ENCODE measurements around the gene CNOT6. TPM values are rescaled to one million over a fixed set of nuclear protein-coding genes. Genes with fewer than 3 reads are reported as not detected.
A peak's percentile ranks its signal among the peaks of the same experiment; 100 is the strongest.

Gene CNOT6
- total RNA-seq, 1 donor from 2014 or later = 15.0 TPM

DNA sequence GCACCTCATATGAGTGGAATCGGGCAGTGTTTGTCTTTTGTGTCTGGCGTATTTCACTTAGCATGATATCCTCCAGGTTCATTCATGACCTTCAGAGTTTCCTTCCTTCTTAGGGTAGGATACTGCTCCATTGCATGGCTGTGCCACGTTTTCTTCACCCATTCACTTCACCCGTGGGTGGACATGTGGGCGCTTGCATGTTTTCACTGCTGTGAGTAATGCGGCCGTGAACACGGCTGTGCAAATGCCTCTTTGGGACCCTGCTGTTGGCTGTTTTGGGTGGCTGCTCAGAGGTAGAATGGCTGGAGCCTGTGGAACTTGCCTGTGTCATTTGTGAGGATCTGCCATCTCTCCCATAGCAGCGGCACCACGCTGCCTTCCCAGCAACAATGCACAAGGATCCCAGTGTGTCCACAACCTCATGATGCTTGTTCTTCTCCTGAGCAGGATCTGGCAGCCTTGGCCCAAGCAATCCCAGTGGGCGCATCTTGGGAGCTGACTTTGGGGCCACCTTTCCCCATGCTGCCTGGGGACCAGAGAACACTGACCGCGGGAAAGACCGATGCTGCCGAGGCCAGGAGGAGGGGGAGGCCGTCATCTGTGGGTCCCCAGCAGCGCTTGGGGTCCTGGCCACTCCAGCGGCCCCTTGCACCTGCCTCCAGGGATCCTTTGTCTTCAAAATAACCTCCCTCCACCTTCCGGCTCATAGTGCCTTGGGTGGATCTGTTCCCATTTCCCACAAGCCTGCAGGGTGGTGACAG lies 99.4 kb downstream of the CNOT6 start:
- no peak for DNase-seq (ENCODE audit: missing footprints)
- ATAC-seq = no peak
- intact Hi-C loops (cut with DNase I) = no loop called here

DNA sequence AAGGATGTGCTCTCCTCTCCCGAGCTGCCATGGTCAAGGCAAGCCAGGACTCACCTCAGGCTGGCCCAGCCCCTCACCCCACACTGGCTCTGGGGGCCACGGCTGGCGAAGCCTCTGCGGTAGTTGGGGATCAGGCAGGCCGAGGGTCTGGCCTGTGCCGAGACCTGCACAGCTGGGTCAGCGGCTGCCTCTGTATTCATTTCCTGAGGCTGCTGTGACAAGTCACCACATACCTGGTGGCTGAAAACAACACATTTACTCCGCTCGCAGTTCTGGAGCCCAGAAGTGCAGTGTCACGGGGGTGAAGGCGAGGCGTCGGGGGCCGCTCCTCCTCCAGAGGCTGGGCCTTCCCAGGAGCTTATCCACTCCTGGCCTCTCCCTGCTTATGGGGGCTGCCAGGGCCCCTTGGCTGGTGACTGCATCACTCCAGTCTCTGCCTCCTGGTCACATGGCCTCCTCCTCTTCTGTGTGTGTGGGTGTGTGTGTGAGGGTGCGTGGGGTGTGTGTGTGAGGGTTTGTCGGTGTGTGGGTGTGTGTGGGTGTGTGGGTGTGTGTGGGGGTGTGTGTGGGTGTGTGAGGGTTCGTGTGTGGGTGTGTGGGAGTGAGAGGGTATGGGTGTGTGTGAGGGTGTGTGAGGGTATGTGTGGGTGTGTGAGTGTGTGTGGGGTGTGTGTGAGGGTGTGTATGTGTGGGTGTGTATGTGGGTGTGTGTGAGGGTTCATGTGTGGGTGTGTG lies 100.3 kb downstream of the CNOT6 start:
- no peak for DNase-seq (ENCODE audit: missing footprints)
- ATAC-seq = no peak
- intact Hi-C loops (cut with DNase I) = no loop called here

DNA sequence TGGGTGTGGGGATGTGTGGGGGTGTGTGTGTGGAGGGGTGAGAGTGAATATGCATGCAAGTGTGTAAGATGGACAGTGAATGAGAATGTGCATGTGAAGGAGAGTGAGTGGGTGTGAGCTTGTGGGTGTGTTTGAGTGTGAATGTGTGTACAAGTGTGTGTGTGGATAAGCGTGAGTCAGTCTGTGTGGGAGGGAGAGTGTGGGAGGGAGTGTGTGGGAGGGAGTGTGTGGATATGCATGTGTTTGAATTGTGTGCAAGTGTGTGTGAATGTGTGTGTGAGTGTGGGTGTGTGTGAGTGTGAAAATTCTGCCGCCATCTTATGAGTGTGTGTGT lies 100.8 kb downstream of the CNOT6 start:
- DNase-seq (ENCODE audit: missing footprints) (no peak), ATAC-seq (no peak)
- intact Hi-C loops (cut with DNase I) = no loop called here

DNA sequence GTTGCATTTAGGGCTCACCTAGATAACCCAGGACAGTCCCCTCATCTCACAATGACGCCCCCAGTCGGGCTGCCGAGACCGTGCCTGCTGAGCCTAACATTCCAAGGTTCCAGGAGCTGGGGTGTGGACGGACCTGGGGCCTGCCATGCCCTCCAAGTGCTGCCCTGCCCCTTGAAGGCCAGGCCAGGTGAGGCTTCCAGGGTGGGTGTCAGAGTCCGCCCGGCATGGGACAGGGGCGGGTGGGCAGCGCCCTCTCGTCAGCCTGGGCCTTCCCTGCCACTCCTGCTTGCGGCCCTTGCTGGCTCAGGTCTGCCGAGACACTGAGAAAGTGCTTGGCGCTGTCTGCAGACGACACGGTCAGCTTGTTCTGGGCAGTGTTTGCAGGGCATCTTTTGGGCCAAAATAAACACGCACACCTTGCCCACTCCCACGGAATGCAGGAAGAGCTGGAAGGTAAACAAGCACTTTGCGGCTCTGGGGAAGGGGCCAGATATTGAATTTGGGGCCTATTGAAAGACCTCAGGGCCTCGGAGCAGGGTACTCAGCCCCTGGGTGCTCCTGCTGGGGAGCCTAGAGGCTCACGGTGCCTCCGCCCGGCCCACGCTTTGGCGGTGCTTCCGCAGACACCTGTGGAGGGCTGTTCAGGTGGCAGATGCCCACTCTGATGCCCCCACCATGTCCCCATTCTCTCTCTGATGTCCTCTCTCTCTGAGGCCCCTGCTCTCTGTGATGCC lies 101.4 kb downstream of the CNOT6 start:
- DNase-seq (ENCODE audit: missing footprints) (no peak), ATAC-seq (no peak)
- intact Hi-C loops (cut with DNase I) = no loop called here

DNA sequence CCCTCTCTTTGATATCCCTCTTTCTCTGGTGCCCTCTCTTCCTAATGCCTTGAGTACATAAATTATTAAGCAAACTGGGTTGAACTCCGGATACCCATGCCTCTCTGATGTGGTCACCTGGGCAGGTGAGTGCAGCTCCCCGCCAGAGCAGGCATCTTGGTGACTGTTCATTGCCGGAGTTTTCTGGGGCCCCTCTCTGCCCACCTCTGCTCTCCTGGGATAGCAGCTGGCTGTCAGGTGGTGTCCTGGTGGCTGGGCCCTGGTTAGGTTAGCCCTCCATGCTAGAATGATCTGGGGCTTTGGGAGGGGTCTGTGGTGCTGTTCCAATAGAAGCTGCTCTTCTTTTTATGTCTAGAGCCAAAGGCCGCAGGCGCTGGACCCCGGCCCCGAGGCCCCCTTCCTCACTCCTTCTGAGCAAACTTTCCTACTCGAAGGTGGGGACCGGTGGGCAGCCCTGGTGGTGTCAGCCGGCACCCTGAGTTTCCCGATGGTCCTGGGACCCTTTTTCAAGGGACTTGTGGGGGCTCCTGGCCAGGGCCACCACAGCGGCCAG lies 102.0 kb downstream of the CNOT6 start:
- intact Hi-C loops (cut with DNase I) = no loop called here
- no peak for DNase-seq (ENCODE audit: missing footprints)
- no peak for ATAC-seq

DNA sequence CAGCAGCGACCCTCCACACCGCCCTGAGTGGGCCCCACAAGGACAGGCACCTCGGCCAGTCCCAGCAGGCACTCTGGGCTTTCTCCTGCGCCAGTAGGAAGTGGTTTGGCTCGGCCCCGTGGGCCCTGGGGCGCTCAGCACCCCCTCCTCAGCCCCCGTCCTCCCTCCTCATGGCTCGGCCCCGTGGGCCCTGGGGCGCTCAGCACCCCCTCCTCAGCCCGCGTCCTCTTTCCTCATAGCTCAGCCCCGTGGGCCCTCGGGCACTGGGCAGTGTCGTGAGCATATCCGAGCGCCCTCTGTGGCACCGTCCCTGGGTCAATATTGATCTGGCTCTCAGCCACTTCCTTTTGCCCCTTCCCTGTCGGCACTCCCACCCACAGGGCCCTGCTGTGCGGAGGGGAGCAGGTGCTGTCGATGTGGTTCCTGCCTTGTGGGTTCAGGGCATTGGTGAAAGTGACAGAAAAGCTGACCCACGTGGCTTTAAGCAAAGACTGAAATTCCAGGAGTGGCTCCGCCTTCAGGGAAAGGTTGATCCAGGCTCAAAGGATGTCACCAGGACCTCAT lies 102.6 kb downstream of the CNOT6 start:
- no peak for ATAC-seq
- DNase-seq (ENCODE audit: missing footprints) = no peak
- intact Hi-C loops (cut with DNase I) = no loop called here

DNA sequence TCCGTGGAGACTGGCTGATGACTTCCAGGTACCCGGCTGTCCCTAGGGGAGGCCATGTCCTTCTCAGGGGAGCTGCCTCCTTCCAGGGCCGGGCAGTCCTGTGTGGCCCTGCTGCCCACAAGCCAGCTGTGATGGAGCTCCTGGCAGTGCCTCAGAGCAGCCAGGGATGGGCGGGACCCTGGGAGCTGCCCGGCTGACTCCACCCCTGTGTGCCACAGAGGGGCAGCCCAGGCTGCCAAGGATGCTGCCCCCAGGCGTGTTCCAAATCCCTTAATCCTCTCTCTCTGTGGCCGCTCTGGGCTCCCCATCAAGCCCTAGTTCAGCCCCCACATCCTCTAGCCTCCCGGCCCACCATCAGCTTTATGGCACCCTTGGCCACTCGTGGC lies 104.1 kb downstream of the CNOT6 start:
- ATAC-seq = no peak
- intact Hi-C loops (cut with DNase I) = no loop called here
- no peak for DNase-seq (ENCODE audit: missing footprints)

DNA sequence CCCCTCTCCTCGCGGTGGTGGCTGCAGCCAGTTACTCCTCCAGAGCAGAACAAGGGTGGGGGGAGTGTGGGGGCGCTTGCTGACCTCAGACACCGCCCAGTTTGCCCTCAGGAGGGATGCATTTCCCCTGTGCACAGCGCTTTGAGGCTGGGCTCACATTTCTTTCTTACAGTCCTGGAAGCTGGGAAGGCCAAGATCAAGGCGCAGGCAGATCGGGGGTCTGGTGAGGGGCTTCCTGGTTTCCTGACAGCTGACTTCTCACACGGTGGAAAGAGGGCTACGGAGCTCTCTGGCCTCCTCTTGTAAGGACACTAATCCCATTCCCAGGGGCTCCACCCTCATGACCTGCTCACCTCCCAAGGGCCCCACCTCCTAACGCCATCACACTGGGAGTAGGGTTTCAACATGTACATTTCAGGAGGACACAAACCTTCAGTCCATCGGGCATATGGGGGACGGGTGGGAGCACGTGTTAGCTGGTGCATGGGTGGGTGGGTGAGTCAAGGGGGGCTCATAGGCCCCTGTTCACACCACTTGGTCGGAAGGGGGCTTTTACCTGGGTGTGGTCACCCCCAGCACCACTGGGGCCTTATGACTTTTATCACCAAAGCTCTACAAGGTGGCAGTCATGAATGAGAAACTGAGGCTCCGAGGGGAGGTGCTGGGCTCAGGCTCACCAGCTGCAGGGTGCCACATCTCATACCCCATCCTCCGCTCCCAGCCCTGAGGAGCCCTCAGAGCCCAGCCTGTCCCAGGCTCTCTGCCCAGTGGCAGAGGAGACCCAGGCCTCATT lies 104.8 kb downstream of the CNOT6 start:
- intact Hi-C loops (cut with DNase I) = no loop called here
- DNase-seq (ENCODE audit: missing footprints) (no peak), ATAC-seq (no peak)

DNA sequence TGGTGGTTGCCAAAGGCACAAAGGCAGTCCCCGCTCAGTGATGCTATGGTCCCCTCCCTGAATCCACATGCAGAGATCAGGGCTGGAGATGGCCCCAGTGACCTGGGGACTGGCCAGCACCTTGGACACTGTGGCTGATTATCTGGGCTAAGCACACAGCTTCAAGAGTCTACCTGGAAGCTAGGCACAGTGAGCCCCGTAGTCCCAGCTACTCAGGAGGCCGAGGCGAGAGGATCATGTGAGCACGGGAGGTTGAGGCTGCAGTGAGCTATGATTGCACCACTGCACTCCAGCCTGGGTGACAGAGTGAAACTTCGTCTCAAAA lies 105.4 kb downstream of the CNOT6 start:
- intact Hi-C loops (cut with DNase I) = no loop called here
- ATAC-seq (no peak), DNase-seq (ENCODE audit: missing footprints) (no peak)

DNA sequence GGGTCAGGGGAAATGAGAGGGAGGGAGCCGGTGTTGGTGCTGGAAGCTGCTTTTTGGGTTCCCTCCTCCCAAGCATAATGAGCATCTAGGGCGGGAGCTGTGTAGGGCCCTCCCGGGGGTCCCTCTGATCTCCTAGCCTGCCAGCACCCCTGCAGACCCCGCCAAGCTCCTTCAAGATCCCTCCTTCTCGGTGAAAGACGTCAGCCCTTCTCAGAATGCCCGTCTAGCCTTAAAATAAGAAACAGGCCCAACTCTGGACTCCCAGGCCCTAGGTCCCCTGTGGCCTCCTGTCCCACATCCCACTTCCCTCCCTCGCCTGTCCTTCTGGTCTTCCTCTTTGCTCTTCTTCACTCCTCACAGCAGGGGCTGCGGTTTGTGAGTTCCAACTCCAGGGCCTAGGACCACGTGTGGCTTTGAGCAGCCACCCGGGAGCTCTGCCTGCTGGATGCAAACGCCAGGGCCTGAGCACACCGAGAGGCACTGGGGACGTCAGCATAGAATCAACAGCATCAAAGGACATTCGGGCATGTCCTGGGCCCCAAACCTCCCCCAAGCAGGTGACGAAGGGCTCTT lies 105.9 kb downstream of the CNOT6 start:
- intact Hi-C loops (cut with DNase I) = no loop called here
- DNase-seq (ENCODE audit: missing footprints) = no peak
- no peak for ATAC-seq

DNA sequence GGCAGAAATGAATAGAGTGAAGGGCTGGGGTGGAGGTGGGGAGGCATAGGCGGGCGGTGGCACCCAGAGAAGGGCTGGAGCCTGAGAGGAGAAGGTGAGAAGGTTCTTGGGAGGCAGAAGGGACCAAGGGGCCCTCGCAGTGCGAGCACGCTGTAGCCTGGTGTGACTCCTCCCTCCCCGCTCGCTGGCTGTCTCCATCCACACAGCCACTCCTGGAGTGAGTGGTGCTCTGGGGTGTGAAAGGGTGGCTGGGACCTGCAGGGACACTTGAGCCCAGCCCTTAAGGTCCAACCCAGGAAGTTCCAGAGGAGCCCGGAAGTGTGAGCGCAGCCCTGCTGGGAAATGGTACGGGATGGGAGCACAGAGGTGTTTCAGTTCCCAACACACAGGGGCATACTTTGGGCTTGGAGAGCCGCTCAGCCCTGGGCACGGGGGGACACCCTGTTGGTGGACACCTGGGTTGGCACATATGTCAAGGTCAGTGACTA lies 106.4 kb downstream of the CNOT6 start:
- DNase-seq (ENCODE audit: missing footprints) = no peak
- ATAC-seq = no peak
- intact Hi-C loops (cut with DNase I) = no loop called here

DNA sequence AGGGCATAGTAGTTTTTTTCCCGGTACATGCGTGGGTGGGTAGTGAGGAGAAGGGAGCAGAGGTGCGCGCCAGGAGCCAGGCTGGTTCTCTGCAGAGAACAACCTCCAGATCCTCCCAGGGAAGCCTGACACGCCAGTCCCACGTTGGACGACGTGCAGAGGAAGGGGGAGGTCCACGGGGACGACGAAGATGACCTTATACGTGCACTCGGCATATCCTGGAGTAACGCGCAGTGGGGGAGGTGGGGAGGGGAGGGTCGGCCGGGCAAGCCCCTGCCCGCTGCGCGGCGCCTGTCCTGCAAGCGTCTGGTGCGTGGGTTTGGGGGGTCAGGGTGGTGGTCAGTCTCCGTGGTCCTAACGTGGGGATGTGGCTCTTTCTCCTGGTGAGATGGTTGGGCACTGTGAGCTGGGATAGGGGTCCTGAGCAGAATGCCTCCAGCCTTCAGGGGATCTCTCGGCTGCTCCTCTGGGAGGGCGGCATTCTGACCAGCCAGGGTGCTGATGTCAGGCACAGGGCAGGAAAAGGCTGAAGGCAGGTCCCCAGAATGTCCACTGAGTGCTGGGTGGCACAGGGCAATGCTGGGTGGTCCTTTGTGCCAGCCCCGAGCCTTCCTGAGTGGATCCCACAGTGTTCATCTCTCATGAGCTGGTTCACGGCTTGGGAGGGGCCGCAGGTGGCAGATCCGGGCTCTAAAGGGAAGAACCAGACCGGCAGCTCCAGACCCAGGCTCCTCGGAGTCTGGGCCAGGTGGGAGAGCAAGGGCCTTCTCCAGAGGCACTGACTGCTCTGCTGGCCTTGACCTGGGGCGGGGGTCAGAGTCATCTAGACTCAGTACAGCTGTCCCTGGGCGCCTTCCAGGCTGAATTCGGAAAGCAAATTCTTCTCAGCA lies 107.7 kb downstream of the CNOT6 start:
- no peak for DNase-seq (ENCODE audit: missing footprints)
- no peak for ATAC-seq
- intact Hi-C loops (cut with DNase I) = no loop called here

DNA sequence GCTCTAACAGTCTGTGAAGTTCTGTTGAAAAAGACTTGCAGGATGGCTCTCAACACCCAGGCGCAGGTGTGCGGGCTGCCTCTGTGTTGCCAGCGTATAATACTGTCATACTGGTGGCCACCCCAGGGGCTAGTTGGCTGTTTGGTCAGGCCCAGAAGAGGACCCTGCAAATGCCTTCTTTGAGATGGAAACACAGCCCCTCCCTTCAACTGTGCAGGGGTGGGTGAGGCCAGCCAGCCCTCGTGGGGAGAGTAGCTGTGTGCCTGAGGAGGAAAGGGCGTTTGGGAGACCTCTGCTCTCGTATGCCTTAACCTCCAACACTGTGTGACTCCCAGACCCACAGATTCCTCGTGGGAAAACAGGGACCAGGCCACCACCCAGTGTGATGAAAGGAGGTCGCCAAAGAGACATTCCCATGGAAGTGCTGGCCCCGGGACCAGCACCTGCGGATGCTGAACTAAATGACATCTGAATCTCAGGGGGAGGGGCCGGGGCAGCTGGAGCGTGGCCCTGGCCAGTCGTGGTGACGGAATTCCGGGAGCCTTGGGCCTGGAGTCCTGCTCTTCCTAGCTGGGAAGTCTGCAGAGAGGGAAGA lies 108.4 kb downstream of the CNOT6 start:
- ATAC-seq (no peak), DNase-seq (ENCODE audit: missing footprints) (no peak)
- intact Hi-C loops (cut with DNase I) = no loop called here

DNA sequence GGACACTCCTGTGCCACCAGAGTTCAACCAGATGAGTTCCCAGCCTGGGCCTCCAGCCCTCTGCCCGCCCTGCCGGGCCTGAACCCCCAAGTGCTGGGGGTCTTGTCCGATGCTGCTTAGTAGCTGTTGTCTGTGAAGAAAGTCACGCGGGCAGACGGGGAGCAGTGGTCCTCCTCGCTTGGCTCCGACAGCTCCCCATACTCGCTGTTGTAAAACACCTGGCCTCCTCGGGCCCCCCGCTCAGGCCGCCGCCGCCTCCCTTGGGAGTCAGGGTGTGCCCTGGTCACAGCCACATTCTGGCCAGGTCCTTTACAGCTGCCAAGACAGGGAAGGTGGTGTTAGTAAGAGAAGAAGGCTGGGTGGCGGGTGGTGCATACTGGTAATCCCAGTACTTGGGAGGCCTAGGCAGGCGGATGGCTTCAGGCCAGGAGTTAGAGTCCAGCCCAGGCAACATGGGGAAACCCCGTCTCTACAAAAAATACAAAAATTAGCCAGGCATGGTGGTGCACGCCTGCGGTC lies 109.0 kb downstream of the CNOT6 start:
- intact Hi-C loops (cut with DNase I) = no loop called here
- DNase-seq (ENCODE audit: missing footprints) = no peak
- ATAC-seq = no peak

DNA sequence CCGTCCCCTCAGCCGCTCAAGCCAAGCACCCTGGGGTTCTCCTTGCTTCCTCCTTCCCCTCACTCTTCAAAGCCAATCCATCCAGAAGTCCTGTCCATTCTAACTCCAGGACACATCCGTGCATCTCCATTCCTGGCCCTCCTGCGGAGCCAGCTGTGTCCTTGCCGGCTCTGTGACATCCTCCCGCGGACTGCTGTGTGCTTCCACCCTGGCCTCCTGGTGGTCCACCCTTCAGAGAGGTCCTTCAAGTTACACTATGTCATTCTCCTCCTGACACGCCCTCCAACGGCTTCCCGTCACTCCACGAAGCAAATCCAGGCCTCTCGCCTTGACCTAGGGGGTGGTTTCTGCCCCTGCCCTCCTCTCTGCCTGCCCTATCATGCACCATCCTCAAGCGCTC lies 110.1 kb downstream of the CNOT6 start:
- DNase-seq (ENCODE audit: missing footprints) = peak; percentile 48
- intact Hi-C loops (cut with DNase I) = no loop called here

DNA sequence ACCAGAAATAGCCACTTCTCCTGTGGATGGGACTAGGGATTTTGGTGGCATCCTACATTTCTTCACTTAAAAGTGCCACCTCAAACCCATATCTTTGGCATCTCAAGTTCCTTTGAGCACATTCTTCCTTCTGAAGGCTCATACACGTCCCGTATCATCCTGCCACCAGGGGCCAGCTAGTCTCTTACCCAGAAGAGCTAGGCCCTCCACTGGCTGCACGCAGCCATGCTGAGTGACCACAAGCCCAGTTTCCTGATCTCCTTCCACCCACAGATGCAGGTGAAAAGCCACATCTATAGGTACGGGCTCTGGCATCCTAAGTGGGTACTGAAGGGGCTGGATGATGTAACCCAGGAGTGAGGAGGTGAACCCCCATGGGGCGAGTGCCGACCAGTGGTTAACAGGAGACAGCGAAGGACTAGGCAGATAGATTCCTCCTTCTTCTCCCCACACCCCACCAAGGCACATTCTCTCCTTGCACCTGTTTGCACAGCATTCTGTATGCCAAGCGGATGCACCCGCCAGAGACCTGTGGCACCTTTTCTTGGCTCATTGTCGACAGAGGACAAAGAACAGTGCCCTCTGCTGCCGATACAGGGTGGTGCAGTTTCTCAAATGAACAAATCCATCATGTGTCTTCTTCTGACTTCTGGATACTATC lies 111.5 kb downstream of the CNOT6 start:
- peak; percentile 55 for DNase-seq (ENCODE audit: missing footprints)
- intact Hi-C loops (cut with DNase I) = no loop called here

More for the DNA sequence above, 110.1 kb downstream of the CNOT6 start:
- ATAC-seq = no peak

More for the DNA sequence above, 111.5 kb downstream of the CNOT6 start:
- ATAC-seq = no peak

All from Right ventricle myocardium inferior (tissue), 1 donor.